Breast epithelium (tissue), 3 donors: ENCODE data around the gene DAB2IP.

ENCODE experiments used
- CTCF ChIP-seq, 3 donors: fragments of 450-650 bp; IDR thresholded peaks; one replicate each; pipeline ENCODE4 v1.5.1; 2016 to 2017; ENCODE audit warnings: antibody characterized with exemption in 3 of 3, mild to moderate bottlenecking in 3 of 3, moderate library complexity in 3 of 3
- POLR2AphosphoS5 ChIP-seq, 3 donors: sonication (generic); formaldehyde crosslinking; IDR thresholded peaks; one replicate each; pipeline ENCODE4 v1.6.1; 2017; ENCODE audit warnings: antibody characterized with exemption in 3 of 3

DNA sequence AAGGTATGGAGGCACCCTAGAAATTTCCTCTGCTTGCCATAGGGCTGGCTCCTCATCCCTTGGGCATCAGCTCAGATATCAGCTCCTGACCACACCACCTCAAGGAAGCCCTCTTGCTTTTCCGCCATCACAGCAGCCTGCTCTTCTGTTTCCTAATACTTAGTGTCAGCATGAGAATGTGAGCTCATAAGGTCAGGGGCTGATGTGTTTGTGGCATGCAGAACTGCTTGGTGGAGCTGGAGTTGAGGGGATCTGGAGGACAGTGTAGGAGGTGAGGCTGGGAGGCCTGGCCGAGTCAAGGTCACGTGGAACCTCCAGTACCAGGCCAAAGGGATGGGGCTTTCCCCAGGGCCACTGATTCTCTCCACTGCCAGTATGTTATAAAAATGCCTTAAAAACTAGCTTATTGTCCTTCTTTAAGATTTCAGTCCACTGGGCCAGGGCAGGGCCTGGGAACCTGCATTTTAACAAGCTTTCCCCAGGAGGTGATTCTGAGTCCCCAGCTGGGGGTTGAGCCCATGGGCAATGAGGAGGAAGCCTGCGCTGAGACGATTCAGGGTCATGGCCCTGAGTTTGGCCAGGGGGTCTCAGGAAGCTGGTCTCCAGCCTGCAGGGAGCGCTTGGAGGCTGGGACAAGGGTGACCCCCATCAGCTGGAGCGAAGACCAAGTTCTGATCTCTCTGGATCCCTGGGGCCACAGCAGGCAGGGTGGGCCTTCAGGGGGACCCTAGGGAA is 28.6 kb downstream of the DAB2IP start:
- TF ChIP-seq CTCF (IDR thresholded peaks at IDR 0.05) (no peak), POLR2AphosphoS5 (IDR thresholded peaks at IDR 0.05) (no peak)
